C4-2B (cell line): ENCODE results near the gene PPARA.

Experiments
- H3K27ac ChIP-seq: fragments of 450-650 bp; 2 replicates; pipeline ENCODE4 v1.5.1; 2017
- ZFX ChIP-seq: fragments of 450-650 bp; IDR thresholded peaks from 2 replicates; pipeline ENCODE4 v1.6.1; 2017
- TF ChIP-seq, protein P1 (sequence below): fragments of 450-650 bp; conservative IDR thresholded peaks from 2 replicates; pipeline ENCODE4 v1.5.1; 2017; ENCODE audit warnings: mild to moderate bottlenecking

Gene PPARA

DNA sequence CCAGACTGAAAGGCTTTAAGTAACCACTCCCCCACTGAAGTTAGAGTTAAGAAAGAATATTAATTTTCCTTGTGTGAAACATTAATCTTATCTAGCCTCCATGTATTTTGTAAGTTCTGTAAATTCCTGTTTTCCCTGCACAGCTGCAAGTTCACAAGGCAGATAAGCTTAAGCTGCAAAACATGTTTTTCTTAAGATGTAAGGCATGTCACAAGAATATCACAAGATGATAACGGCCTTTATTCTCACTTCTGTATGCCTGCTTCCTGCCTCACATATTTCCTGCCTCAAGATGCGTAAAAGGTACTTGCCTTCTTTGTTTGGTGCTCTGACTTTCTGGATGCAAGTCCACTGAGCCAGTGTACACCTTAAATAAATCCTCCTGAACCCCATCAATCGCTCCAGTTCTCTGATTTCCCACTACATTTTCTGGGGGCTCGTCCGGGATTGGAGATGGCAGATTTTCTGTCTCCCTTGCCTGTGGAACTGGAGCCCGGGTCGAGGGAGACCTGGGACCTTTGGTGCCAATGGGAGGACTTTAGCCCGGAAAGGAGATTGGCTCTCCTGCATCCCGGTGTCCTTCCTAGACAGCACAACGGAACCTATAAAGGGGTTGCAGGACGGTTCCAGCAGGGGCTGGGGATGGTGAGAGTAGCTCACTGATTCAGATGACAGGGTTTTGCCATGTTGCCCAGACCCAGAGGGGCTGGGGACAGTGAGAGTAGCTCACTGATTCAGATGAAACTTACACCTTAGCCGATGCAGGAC lies 30.2 kb downstream of the PPARA start:
- TF ChIP-seq ZFX = no peak
- TF ChIP-seq, protein P1, sequence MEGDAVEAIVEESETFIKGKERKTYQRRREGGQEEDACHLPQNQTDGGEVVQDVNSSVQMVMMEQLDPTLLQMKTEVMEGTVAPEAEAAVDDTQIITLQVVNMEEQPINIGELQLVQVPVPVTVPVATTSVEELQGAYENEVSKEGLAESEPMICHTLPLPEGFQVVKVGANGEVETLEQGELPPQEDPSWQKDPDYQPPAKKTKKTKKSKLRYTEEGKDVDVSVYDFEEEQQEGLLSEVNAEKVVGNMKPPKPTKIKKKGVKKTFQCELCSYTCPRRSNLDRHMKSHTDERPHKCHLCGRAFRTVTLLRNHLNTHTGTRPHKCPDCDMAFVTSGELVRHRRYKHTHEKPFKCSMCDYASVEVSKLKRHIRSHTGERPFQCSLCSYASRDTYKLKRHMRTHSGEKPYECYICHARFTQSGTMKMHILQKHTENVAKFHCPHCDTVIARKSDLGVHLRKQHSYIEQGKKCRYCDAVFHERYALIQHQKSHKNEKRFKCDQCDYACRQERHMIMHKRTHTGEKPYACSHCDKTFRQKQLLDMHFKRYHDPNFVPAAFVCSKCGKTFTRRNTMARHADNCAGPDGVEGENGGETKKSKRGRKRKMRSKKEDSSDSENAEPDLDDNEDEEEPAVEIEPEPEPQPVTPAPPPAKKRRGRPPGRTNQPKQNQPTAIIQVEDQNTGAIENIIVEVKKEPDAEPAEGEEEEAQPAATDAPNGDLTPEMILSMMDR = no peak
- H3K27ac ChIP-seq = no peak overlapping the region

DNA sequence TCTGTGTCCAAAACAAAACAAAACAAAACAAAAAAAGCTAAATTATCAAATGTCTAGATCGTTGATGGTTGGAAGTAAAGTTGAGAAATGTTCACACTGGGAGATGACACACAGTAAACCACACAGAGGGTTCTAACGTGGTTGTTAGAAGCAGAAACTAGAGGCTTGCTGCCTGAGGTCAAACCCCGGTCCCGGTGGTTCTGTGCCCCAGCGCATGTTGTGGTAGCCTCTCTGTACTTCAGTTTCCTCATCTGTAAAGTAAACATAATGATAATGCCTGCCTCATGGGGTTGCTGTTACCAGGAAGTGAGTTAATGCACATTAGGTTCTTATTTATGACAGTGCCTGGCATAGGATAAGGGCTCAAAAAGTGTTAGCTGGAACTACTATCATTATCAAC lies 33.4 kb downstream of the PPARA start:
- no peak for TF ChIP-seq ZFX
- TF ChIP-seq, protein P1 = no peak
- H3K27ac ChIP-seq = no peak overlapping the region

DNA sequence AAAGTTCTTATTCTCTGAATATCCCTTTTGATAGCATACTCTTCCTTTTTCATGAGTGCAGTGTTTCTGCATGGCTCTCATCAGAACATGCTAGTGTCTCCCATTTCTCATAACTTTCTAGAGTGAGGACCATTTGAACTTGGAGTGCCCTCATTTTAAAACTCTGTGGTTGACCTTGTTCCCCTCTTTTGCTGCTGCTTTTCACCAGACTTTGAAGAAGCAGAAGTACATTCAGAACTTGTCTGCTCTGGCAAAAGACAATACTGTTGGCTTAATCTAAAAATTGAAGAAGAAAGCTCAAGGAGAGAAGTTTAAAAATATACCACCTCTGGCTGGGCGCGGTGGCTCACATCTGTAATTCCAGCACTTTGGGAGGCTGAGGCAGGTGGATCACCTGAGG lies 35.0 kb downstream of the PPARA start:
- TF ChIP-seq, protein P1 = no peak
- no peak for TF ChIP-seq ZFX
- no peak overlapping the region for H3K27ac ChIP-seq

DNA sequence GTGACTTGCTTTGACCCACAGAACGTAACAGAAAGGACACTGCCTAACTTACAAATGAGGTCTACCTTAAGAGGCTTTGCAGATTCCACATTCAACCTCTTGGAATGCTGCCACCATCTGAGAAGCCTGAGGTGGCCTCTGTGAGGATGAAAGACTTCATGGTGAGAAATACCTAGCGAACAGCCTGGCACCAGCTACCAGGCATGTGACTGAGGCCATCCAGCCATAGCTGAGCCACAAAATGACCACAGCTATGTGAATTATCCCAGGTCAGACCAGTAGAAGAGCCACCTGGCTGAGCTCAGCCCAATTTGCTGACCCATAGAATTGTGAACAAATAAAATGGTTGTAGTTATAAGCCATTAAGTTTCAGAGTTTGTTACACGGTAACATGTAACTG lies 37.5 kb downstream of the PPARA start:
- TF ChIP-seq, protein P1 = no peak
- no peak for TF ChIP-seq ZFX
- H3K27ac ChIP-seq = no peak overlapping the region

DNA sequence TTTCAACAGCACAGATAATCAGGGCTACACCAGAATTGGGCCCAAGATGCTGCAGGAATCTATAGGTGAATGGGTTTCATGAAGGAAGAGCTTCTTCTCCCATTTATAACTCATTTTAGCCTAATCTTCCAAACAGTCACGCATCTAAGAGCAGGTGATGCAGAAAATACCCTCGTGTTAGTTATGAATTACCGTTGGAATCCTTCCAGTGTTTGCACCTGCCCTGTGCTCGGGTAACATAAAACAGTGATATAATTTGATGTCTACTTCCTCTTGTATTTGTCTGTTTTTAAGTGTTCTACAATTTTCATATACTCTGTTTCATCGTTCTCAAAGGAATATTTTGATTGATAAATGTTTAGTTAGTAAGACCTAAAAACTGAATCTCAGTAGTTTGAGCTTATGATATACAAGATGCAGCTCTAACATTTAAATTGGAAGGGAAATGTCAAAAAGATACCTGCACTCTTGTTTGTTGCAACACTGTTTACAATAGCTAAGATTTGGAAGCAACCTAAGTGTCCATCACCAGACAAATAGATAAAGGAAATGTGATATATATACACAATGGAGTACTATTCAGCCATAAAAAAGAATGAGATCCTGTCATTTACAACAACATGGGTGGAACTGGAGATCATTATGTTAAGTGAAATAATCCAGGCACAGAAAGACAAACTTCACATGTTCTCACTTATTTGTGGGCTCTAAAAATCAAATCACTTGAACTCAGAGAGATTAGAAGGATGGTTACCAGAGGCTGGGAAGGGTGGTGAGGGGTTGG lies 42.1 kb downstream of the PPARA start:
- TF ChIP-seq ZFX = no peak
- TF ChIP-seq, protein P1 = no peak
- no peak overlapping the region for H3K27ac ChIP-seq

DNA sequence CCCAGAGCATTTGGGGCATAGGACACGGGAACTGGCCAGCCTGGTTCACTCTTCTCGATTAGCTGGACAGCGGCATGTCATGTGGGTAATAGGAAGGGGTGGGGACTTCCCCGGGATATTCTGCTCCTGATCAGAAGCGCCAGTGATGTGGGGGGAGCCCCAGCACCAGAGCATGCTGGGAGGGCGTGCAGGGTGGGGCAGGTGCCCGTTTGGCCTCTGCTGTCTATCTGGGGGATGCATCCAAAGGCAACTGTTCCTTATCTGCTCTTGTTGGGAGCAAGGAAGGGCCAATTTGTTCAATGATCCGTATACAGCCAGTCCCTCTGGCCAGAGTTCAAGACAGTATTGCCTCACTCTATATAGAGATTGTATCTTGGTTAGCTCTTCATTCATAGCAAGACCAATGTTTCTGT lies 43.6 kb downstream of the PPARA start:
- TF ChIP-seq, protein P1 = no peak
- TF ChIP-seq ZFX = no peak
- no peak overlapping the region for H3K27ac ChIP-seq

DNA sequence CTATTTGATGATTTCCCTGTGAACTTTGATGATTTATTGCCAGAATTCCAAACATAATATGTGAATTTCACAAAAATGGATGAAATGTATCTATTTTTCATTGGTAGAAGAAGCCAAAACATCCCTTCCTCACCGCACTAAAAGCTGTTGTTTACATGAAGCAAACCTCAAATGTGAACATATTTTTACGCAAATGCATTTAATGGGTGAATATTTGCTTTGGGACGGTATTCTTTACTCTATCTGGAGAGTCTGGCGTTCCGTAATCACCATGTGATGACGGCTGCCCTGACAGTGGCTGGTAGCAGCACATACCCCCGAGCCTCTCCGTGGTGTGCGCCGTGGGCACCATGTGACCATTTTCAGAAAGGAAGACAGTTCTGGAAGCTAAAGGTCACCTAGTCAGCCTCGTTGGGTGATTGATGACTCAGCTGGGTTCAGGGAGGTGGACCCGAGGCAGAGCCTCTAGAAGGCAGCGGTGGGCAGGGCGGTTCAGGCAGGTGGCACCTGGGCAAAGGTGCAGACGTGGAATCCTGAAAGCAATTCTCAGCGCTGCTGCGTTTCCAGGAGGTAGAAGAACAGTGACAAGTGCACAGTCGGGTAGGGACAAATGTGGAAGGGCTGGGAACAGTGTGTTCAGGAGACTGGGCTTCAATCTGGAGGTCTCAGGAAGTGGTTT lies 45.3 kb downstream of the PPARA start:
- TF ChIP-seq ZFX = no peak
- TF ChIP-seq, protein P1 = no peak
- H3K27ac ChIP-seq = no peak overlapping the region
